HUES6 (cell line): Measurements from ENCODE around the gene LAMB1.
"Not testable (repeated sequence)": the region's sequence is repeated elsewhere in the genome, so short reads cannot be mapped to it uniquely, and the experiment has no call there.

Experiments used
- H3K27ac ChIP-seq: 2 replicates; pipeline ENCODE4 v1.7.0; 2013; ENCODE audit warnings: low read depth, mild to moderate bottlenecking, low read length, inconsistent platforms
- H3K27me3 ChIP-seq: 2 replicates; pipeline ENCODE4 v1.6.1; 2013; ENCODE audit warnings: low read length; ENCODE audit not compliant: control insufficient read depth, insufficient read depth
- H3K36me3 ChIP-seq: 2 replicates; pipeline ENCODE4 v1.6.1; 2013; ENCODE audit warnings: low read length; ENCODE audit not compliant: control insufficient read depth, insufficient read depth
- H3K4me1 ChIP-seq: 2 replicates; pipeline ENCODE4 v1.6.1; 2013; ENCODE audit warnings: low read length; ENCODE audit not compliant: control insufficient read depth, insufficient read depth
- H3K4me3 ChIP-seq: 2 replicates; pipeline ENCODE4 v1.5.1; 2013; ENCODE audit warnings: low read depth, low read length
- H3K9ac ChIP-seq: one replicate; pipeline ENCODE4 v1.6.1; 2013; ENCODE audit warnings: mild to moderate bottlenecking, low read length
- H3K9me3 ChIP-seq: 2 replicates; pipeline ENCODE4 v1.6.1; 2013; ENCODE audit warnings: low read depth, low read length; ENCODE audit not compliant: control insufficient read depth, insufficient read depth

LAMB1 gene

GRCh38 chr7:107956950-107957349 is 46.0 kb downstream of the LAMB1 start:
- H3K27me3 ChIP-seq, H3K9ac ChIP-seq, H3K4me3 ChIP-seq, H3K27ac ChIP-seq, H3K9me3 ChIP-seq: not testable (repeated sequence)
- Histone ChIP-seq H3K36me3 (peaks cover 81% of the 10 kb centered on the region), H3K4me1 (peaks cover 26% of the 10 kb centered on the region)

DNA sequence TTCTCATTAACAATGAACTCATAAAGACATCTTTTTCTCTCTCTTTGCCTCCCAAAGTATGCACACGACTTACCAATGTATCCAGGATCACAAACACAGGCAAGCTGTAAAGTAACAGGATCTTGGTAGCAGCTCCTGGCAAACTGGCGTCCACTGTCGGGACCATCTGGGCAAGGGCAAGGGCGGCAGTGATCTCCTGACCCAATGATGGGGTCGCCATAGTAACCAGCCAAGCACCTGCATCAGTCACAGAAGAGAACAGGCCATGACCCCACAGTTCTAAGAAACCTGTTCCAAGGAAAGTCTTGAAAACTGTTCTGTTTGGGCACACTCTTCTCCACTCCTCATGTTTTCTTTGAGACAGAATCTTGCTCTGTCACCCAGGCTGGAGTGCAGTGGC is 47.6 kb downstream of the LAMB1 start:
- Histone ChIP-seq H3K9ac (no peak overlapping the region), H3K9me3 (no peaks in the 10 kb centered on the region), H3K4me1 (peaks cover 30% of the 10 kb centered on the region), H3K27me3 (no peaks in the 10 kb centered on the region), H3K4me3 (no peak overlapping the region), H3K27ac (no peak overlapping the region), H3K36me3 (peaks cover 81% of the 10 kb centered on the region)

GRCh38 chr7:107953924-107954303 is 49.0 kb downstream of the LAMB1 start:
- Histone ChIP-seq H3K4me3 (no peak overlapping the region), H3K36me3 (peaks cover 78% of the 10 kb centered on the region), H3K27ac (no peak overlapping the region), H3K9me3 (no peaks in the 10 kb centered on the region), H3K9ac (no peak overlapping the region), H3K27me3 (no peaks in the 10 kb centered on the region), H3K4me1 (peaks cover 17% of the 10 kb centered on the region)

GRCh38 chr7:107953265-107953923 is 49.6 kb downstream of the LAMB1 start:
- Histone ChIP-seq H3K4me1 (peaks cover 17% of the 10 kb centered on the region), H3K27me3 (no peaks in the 10 kb centered on the region), H3K9ac (no peak overlapping the region), H3K4me3 (no peak overlapping the region), H3K9me3 (no peaks in the 10 kb centered on the region), H3K27ac (no peak overlapping the region), H3K36me3 (peaks cover 78% of the 10 kb centered on the region)

DNA sequence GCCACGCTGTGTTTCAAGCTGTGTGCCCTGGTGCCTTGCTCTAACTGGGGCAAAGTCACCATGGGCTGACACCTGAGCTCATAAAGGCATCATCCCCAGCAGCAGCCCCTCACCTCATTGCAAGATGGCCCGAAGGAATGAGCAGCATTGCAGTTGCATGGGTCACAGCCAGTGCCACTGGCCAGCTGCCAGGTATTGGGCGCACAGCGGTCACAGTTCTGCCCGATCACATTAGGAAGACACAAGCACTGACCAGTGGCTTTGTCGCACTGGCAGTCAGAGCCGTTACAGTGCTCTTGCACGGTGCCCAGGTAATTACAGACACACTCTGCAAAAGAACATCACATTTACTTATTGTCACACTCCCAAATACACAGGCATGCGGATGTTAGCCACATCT is 51.1 kb downstream of the LAMB1 start:
- Histone ChIP-seq H3K36me3 (peaks cover 79% of the 10 kb centered on the region), H3K9ac (peak overlapping the region; percentile 40), H3K4me1 (peaks cover 17% of the 10 kb centered on the region), H3K9me3 (no peaks in the 10 kb centered on the region), H3K27me3 (no peaks in the 10 kb centered on the region), H3K4me3 (no peak overlapping the region), H3K27ac (no peak overlapping the region; the same call in 1 of the 2 replicates)

DNA sequence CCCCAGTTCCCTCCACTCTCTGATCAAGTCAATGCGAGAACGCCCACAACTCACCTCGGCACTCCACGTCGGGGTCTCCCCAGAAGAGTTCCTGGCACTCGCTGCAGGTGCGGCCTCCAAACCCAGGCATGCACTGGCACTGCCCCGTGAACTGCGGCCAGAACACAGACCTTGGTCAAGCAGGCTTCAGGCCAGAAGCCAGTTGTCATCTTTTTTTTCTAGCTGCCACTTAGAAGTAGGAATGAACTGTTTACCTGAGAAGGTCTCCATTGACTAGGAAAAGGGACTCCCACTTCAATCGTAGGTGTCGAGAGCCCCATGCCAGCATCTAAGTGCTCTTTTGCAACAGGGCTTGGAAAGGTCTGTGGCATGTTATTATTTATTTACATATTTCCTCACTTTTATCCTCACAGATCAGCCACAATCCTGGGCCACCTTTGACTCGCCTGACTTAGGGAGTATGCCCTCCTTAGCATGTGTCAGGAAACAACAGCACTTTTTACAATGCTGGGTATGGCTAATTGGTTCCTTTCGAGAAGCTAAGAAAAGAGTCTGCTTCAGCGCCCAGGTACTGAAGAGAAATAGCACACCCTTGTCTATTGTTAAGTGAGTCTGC is 51.7 kb downstream of the LAMB1 start:
- H3K36me3 ChIP-seq = peaks cover 78% of the 10 kb centered on the region
- H3K4me3 ChIP-seq = no peak overlapping the region
- no peaks in the 10 kb centered on the region for H3K27me3 ChIP-seq
- peaks cover 17% of the 10 kb centered on the region for H3K4me1 ChIP-seq
- H3K9me3 ChIP-seq = no peaks in the 10 kb centered on the region
- H3K9ac ChIP-seq = no peak overlapping the region
- no peak overlapping the region for H3K27ac ChIP-seq

- peaks cover 81% of the 10 kb centered on the region for H3K36me3 ChIP-seq
- no peak overlapping the region for H3K27ac ChIP-seq
- H3K9me3 ChIP-seq = no peaks in the 10 kb centered on the region
- no peaks in the 10 kb centered on the region for H3K27me3 ChIP-seq
- H3K4me1 ChIP-seq = peaks cover 17% of the 10 kb centered on the region
- no peak overlapping the region for H3K9ac ChIP-seq
- H3K4me3 ChIP-seq = no peak overlapping the region
Observed at GRCh38 chr7:107949443-107949935, 53.5 kb downstream of the LAMB1 start.

DNA sequence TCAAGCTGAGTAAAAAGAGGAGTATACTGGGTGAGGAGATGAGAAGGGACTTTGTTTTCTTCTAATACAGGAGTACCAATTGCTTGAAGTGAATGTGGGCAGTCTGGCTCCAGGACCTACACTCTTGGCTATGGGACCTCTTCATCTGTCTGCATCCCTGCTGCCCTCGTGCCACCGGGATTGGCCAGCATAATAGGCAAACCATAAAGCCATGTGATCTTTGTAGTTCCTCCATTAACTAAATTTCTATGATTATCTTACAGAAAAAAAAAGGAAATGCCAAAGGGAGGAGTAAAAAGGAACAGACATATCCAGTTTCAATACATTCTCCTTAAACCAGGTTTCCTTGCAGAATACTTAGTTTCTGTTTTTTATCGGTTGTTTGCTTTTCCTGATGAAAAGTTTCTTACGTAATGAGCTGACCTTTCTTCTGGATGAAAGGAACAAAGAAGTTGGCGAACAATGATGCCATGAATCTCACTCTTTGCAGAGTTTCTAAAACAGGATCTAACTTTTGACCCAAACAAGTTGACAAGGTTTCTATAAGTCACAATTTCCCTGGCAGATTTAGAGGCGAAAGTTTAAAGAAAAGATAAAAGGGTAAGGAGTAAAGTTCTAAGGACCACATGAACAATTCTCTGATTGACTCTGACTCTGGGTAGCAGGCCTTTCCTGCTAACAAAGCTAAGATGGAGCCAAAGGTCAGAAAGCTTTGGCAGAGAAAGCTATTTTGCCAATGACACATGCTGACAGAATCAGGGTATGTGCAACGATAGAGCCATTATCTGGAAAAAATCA is 54.1 kb downstream of the LAMB1 start:
- Histone ChIP-seq H3K36me3 (peaks cover 85% of the 10 kb centered on the region), H3K9me3 (no peaks in the 10 kb centered on the region), H3K9ac (no peak overlapping the region), H3K4me3 (no peak overlapping the region), H3K27me3 (no peaks in the 10 kb centered on the region), H3K4me1 (peaks cover 17% of the 10 kb centered on the region), H3K27ac (no peak overlapping the region)

GRCh38 chr7:107946881-107947280 is 56.1 kb downstream of the LAMB1 start:
- peaks cover 88% of the 10 kb centered on the region for H3K36me3 ChIP-seq
- H3K9ac ChIP-seq = no peak overlapping the region
- no peak overlapping the region for H3K27ac ChIP-seq
- no peaks in the 10 kb centered on the region for H3K27me3 ChIP-seq
- no peak overlapping the region for H3K4me3 ChIP-seq
- H3K4me1 ChIP-seq = peaks cover 3% of the 10 kb centered on the region; the same call in 1 of the 2 replicates
- H3K9me3 ChIP-seq = no peaks in the 10 kb centered on the region

- H3K27ac ChIP-seq = no peak overlapping the region
- H3K9ac ChIP-seq = no peak overlapping the region
- H3K9me3 ChIP-seq = no peaks in the 10 kb centered on the region
- peaks cover 84% of the 10 kb centered on the region for H3K36me3 ChIP-seq
- no peaks in the 10 kb centered on the region for H3K4me1 ChIP-seq
- H3K4me3 ChIP-seq = no peak overlapping the region
- no peaks in the 10 kb centered on the region for H3K27me3 ChIP-seq
Observed at GRCh38 chr7:107946451-107946850, 56.5 kb downstream of the LAMB1 start.

DNA sequence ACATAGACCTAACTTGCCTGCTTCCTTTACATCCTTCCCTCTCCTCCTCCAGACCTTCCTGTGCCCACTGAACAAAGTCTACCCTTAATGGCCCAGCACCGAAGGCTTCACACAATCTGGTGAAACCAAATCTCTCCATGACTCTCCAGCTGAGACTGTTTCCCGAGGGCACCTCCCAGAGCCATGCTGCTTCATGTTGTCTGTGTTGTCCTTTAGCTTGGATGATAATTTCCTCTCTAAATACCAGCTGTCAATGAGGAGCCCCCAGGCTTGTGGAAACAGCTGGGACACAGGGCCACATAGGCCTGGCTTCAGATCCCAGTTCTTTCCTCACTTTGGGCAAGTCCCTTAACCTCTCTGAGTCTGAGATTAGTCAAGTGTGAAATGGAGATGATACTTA is 57.6 kb downstream of the LAMB1 start:
- H3K4me1 ChIP-seq = no peaks in the 10 kb centered on the region
- H3K27ac ChIP-seq = no peak overlapping the region
- no peak overlapping the region for H3K9ac ChIP-seq
- no peaks in the 10 kb centered on the region for H3K27me3 ChIP-seq
- peaks cover 84% of the 10 kb centered on the region for H3K36me3 ChIP-seq
- no peaks in the 10 kb centered on the region for H3K9me3 ChIP-seq
- no peak overlapping the region for H3K4me3 ChIP-seq
